NCI-H2171 (cell line): Measurements from ENCODE around the gene DLG2.

Experiments used
- DNase-seq: peaks from one replicate; lab custom pipeline; 2025; lab: John Stamatoyannopoulos, UW

Gene DLG2

DNA sequence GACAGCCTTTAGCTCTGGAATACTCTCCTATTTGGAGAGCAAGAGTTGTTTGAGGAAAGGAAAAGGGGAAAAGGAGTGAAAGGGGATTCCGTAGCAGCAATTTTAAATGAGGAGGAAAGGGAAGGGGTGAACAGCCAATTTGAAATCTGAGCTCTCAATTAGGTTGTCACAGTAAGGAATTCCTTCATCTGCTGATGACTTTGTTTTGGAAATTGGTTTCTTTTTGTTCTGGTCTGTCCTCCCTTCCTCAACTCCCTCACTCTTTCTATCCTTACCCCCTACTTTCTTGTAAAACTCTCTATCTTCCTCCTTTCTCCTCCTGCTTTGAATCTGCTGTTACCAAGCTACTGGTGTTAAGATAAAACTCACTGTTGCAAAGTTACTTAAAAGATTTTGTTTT is 1155.6 kb downstream of the DLG2 start:
- DNase-seq = no peak

DNA sequence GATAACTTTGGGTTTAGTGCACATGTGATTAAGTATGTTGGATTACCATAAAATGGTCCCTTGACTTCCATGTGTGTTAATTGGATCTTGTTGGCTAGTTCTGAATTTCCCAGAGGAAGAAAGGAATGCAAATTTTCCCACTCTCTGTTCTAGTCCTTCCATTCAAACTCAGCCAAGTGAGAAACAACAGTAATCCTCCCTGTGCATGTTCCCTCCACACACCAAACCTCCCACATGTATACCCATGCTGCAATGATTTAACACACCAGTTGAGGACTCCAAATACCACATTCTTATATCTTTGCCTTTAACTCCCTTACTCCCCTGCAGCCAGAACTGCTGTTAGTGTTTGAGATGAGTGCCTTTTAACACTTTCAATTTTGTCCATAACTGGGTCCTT is 1158.9 kb downstream of the DLG2 start:
- no peak for DNase-seq

- peak; percentile 12 for DNase-seq
Observed at GRCh38 chr11:84465040-84465439, 1162.1 kb downstream of the DLG2 start.

- no peak for DNase-seq
Observed at GRCh38 chr11:84455691-84456090, 1171.5 kb downstream of the DLG2 start.

DNA sequence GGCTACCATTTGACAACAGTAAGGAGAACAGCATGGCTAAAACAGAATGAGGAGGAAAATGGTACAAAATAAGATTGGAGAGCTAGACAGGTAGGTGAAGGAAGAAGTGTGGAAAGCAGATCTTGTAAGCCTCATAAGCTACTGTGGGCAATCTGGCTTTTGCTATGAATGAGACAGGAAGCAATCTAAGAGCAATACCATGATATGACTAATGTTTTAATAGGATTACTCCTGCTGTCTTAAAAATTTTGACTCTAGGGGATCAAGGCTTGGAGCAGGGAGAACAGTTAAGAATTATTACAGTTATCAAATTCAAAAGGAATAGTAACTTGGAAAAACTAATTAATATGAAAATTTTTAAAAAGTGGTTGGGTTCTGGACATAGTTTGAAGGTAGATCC is 1174.9 kb downstream of the DLG2 start:
- DNase-seq = no peak

DNA sequence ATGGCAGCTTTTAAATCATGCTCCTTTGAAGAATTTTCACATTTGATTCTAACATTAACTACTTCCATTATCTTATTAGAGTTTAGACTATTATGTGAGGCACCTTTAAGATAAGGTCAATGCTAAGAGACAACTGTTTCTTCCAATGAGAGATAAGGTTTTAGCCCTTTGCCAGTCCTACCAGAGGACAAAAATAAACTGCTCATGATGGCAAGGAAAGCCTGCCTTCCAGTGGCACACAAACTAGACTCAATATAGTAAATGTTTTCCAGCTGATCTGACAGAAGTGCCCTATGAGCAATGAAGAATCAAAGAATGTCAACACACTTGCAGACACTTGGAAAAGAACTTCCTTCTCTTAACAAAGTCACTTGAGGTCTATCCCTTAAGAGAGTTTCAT is 1188.6 kb downstream of the DLG2 start:
- DNase-seq = no peak

DNA sequence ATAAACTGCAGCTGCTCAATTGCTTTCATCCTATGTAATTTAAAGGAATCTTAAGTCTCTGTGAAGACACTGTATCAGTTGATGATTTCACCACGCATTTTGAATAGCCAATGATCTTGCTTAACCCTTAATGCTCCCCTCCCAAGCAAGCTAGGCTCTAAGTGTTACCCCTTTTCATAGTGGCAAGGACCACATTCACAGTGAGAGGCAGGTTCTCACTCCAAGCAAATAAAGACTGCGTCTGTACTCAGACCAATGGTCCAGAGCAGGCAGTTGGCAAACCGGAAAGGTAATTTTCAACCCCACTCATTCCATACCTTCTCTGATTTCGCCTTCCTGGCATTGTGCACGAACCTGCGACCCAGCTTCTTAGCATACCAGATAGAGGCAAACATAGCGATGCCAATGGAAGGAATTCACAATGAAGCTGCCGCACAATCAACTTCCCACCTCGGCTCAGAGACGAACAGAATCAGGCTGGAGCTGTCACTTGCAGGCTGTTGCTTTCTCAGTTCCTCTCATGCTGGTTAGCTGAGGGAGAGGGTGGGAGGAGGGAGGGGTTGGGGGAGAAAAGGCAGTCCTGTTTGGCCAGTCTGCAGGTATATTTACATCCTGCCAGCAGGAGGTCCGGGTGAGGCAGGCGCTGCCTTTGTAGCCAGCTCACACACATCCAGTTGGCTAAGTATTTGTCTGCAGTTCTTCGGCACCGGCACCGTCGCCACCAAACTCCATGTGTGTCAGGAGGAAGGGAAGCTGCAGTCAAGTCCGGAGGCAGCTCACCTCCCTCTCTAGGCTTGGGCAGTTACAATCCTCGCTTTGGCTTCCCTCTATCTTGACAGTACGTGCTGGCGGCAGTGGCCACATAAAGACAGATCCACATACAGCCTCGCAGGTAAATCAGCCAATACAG is 1189.8 kb downstream of the DLG2 start:
- no peak for DNase-seq

GRCh38 chr11:84430661-84431060 is 1196.5 kb downstream of the DLG2 start:
- no peak for DNase-seq

GRCh38 chr11:84425673-84426072 is 1201.5 kb downstream of the DLG2 start:
- no peak for DNase-seq

DNA sequence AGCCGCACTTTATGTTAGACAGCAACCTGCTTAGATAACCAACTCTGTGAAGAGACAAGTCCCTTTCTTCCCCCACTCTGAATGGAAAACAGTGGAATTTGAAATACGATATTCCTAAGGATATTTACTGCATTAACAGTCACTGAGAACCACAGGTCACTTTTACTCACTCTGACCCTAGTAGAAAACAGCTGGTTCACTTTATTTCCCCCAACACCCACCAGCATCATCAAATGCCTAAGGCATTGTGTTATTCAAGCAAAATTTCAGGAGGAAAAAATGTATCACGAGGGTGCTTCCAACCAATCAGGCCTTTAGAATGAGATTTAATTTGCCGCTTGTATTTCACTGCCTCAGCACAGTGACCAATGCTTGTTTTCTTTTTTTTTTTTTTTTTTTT is 1206.9 kb downstream of the DLG2 start:
- DNase-seq = no peak

DNA sequence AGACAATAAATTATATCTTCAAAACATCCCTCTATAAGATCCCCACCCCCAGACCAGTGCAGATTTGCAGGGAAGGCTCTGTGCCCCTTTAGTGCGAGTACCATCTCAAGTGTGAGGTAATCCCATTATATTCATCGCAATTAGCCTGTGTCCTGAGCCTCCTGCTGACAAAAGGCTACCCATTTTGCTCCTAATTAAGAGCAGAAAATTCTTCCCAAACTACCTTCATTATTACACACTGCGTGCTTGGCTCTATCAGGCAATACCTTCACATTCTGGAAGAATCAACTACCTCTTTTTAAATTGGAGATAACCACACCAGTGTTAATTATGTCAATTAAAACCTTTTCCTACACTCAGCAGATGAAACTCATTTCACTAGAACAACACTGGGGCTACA is 1207.5 kb downstream of the DLG2 start:
- no peak for DNase-seq

- no peak for DNase-seq
Observed at GRCh38 chr11:84414920-84415319, 1212.2 kb downstream of the DLG2 start.

GRCh38 chr11:84413549-84413948 is 1213.6 kb downstream of the DLG2 start:
- DNase-seq = no peak

DNA sequence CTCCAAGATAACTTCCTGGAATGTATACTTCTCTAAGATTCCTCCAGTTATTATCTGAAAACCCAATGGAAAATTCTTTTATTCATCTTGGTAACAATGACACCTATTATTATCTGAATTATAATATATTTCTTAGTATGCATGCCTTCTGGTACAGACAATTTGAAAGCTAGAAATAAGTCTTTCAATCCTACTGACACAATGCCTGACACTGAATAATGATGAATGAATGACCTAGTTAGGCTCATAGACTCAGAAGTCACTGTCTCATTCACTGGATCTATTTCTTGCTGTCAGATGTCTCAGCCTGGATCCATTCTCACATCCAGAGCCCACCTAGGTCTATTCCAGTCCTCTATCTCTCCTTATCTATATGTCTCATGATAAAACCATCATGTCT is 1214.3 kb downstream of the DLG2 start:
- DNase-seq = no peak

GRCh38 chr11:84408946-84409411 is 1218.2 kb downstream of the DLG2 start:
- DNase-seq = no peak

GRCh38 chr11:84407091-84407490 is 1220.1 kb downstream of the DLG2 start:
- DNase-seq = no peak

- DNase-seq = no peak
Observed at GRCh38 chr11:84398017-84398626, 1229.0 kb downstream of the DLG2 start.

GRCh38 chr11:84396521-84396920 is 1230.6 kb downstream of the DLG2 start:
- DNase-seq = no peak

DNA sequence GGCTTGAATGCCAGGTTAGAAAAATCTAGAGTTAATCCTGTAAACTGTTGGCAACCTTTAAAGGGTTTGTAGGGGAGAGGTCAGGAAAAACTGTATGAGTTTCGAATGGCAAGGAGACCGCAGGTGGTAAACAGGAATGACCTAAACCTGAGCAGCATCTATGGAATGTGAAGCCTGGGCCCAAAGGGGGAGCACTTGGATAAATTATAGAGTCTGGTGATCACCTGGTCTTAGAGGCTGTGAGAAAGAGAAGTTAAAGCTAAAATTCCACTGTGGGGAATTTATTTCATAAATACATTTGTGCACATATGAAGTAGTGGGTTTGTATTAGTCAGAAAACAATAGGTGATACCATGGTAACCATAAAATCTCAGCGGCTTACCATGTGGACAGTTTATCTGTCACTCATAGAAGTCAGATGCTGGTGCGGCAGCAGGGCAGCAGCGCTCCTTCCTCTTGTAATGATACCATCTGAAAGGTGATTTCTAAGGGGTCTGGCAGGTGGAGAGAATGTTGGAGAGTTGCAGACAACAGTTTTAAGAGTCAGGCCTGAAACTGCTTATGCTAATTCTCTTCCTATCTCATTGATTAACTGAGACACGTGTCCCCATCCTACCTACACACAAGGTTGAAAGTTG is 1236.6 kb downstream of the DLG2 start:
- DNase-seq = no peak

GRCh38 chr11:84389696-84390095 is 1237.4 kb downstream of the DLG2 start:
- DNase-seq = no peak

- no peak for DNase-seq
Observed at GRCh38 chr11:84384731-84385130, 1242.4 kb downstream of the DLG2 start.

- no peak for DNase-seq
Observed at GRCh38 chr11:84383576-84383975, 1243.6 kb downstream of the DLG2 start.

- DNase-seq = no peak
Observed at GRCh38 chr11:84381666-84382065, 1245.5 kb downstream of the DLG2 start.
